HepG2 (cell line): ENCODE data around the gene SCYL1. TPM values are rescaled to one million over a fixed set of nuclear protein-coding genes. Genes with fewer than 3 reads are reported as not detected.

Source experiments
- BRD4 ChIP-seq: sonication (generic); formaldehyde crosslinking; IDR thresholded peaks from 2 replicates; pipeline ENCODE4 v1.4.0; 2020; ENCODE audit warnings: missing genetic modification reagents
- DNMT1 ChIP-seq: sonication (generic); formaldehyde crosslinking; IDR thresholded peaks from 2 replicates; pipeline ENCODE4 v1.5.1; 2020; ENCODE audit warnings: mild to moderate bottlenecking, missing genetic modification reagents
- ESRRA ChIP-seq: sonication (generic); formaldehyde crosslinking; IDR thresholded peaks from 2 replicates; pipeline ENCODE4 v1.5.1; 2020; ENCODE audit warnings: mild to moderate bottlenecking, low read depth, missing genetic modification reagents
- FOXA1 ChIP-seq, 2 experiments: fragments of 450-650 bp in 1 of 2; sonication (generic) in 1 of 2; formaldehyde crosslinking in 1 of 2; IDR thresholded peaks; 2 replicates each; pipeline versions ENCODE4 v1.4.0 to v1.6.1; 2016 to 2020; ENCODE audit warnings: missing genetic modification reagents in 1 of 2
- GATAD1 ChIP-seq: IDR thresholded peaks from 2 replicates; pipeline ENCODE4 v1.6.1; 2016; ENCODE audit warnings: missing genetic modification reagents, missing compliant biosample characterization
- HIVEP1 ChIP-seq: sonication (generic); formaldehyde crosslinking; IDR thresholded peaks from 2 replicates; pipeline ENCODE4 v1.4.0; 2020; ENCODE audit warnings: mild to moderate bottlenecking, missing genetic modification reagents
- KDM1A ChIP-seq: IDR thresholded peaks from 2 replicates; pipeline ENCODE4 v1.6.1; 2016; ENCODE audit warnings: missing compliant biosample characterization
- MEF2D ChIP-seq: sonication (generic); formaldehyde crosslinking; IDR thresholded peaks from 2 replicates; pipeline ENCODE4 v1.5.1; 2020; ENCODE audit warnings: mild to moderate bottlenecking, missing genetic modification reagents
- NFKB2 ChIP-seq: sonication (generic); formaldehyde crosslinking; IDR thresholded peaks from 2 replicates; pipeline ENCODE4 v1.4.0; 2020; ENCODE audit warnings: missing genetic modification reagents, borderline replicate concordance
- REPIN1 ChIP-seq: sonication (generic); formaldehyde crosslinking; IDR thresholded peaks from 2 replicates; pipeline ENCODE4 v1.8.0; 2022; ENCODE audit warnings: missing genetic modification reagents, low read depth, mild to moderate bottlenecking, borderline replicate concordance
- SOX6 ChIP-seq, 2 experiments: fragments of 450-650 bp in 1 of 2; sonication (generic) in 1 of 2; formaldehyde crosslinking in 1 of 2; IDR thresholded peaks; 2 replicates each; pipeline versions ENCODE4 v1.4.0 to v1.6.1; 2017 to 2020; ENCODE audit warnings: antibody characterized with exemption in 1 of 2, mild to moderate bottlenecking in 1 of 2, missing genetic modification reagents in 1 of 2
- SPEN ChIP-seq: sonication (generic); formaldehyde crosslinking; IDR thresholded peaks from 2 replicates; pipeline ENCODE4 v1.5.1; 2020; ENCODE audit warnings: low read depth, mild to moderate bottlenecking, missing genetic modification reagents
- TBP ChIP-seq: sonication (generic); formaldehyde crosslinking; IDR thresholded peaks from 2 replicates; pipeline ENCODE4 v1.5.0; 2020; ENCODE audit warnings: missing genetic modification reagents
- TBX2 ChIP-seq: sonication (generic); formaldehyde crosslinking; IDR thresholded peaks from 2 replicates; pipeline ENCODE4 v1.5.0; 2020; ENCODE audit warnings: missing genetic modification reagents, mild to moderate bottlenecking, borderline replicate concordance
- THRA ChIP-seq: sonication (generic); formaldehyde crosslinking; IDR thresholded peaks from 2 replicates; pipeline ENCODE4 v1.4.0; 2020; ENCODE audit warnings: missing genetic modification reagents, borderline replicate concordance
- ZBTB3 ChIP-seq: sonication (generic); formaldehyde crosslinking; IDR thresholded peaks from 2 replicates; pipeline ENCODE4 v1.4.0; 2020; ENCODE audit warnings: low read depth, mild to moderate bottlenecking, moderate library complexity, missing genetic modification reagents, borderline replicate concordance
- ZFP90 ChIP-seq: sonication (generic); formaldehyde crosslinking; IDR thresholded peaks from 2 replicates; pipeline ENCODE4 v1.8.0; 2022; ENCODE audit warnings: missing genetic modification reagents, mild to moderate bottlenecking, inconsistent platforms, borderline replicate concordance
- ZNF264 ChIP-seq: sonication (generic); formaldehyde crosslinking; IDR thresholded peaks from 2 replicates; pipeline ENCODE4 v1.4.0; 2020; ENCODE audit warnings: missing genetic modification reagents
- ZNF296 ChIP-seq: sonication (generic); formaldehyde crosslinking; conservative IDR thresholded peaks from 2 replicates; pipeline ENCODE4 v1.5.0; 2020; ENCODE audit warnings: mild to moderate bottlenecking, missing genetic modification reagents
- ZNF34 ChIP-seq: sonication (generic); formaldehyde crosslinking; IDR thresholded peaks from 2 replicates; pipeline ENCODE4 v1.4.0; 2020; ENCODE audit warnings: mild to moderate bottlenecking, missing genetic modification reagents, borderline replicate concordance
- polyA plus RNA-seq, 8 experiments: library from polyadenylated mRNA; depleted of rRNA in 3 of 8; stranded (reverse) in 7 of 8; unstranded in 1 of 8; fragments of >200 nt; fragmentation: Illumina TruSeq in 4 of 8; extraction: Trizol in 4 of 8; gene quantifications; 2 replicates each; pipeline versions ENCODE4 v1.2.1 to v1.2.3, GENCODE V29; 2011 to 2016; ENCODE audit warnings: low read depth in 4 of 8, missing spikeins in 1 of 8, mixed read lengths in 1 of 8; ENCODE audit not compliant: insufficient read depth in 1 of 8
- total RNA-seq, 5 experiments: library from RNA; depleted of rRNA; stranded (reverse); fragments of >200 nt; fragmentation: Illumina TruSeq; extraction: Trizol; gene quantifications; 2 replicates each; pipeline ENCODE4 v1.2.3, GENCODE V29; 2016; ENCODE audit warnings: low read depth in 1 of 5
- TF ChIP-seq, protein P1 (sequence below): IDR thresholded peaks from 2 replicates; pipeline ENCODE4 v1.6.1; 2016
- TF ChIP-seq, protein P2 (sequence below): IDR thresholded peaks from 2 replicates; pipeline ENCODE4 v1.6.1; 2012; ENCODE audit warnings: inconsistent platforms
- TF ChIP-seq, protein P3 (sequence below): sonication (generic); formaldehyde crosslinking; IDR thresholded peaks from 2 replicates; pipeline ENCODE4 v1.5.1; 2020; ENCODE audit warnings: missing genetic modification reagents, mild to moderate bottlenecking, borderline replicate concordance
- TF ChIP-seq, protein P4 (sequence below): sonication (generic); formaldehyde crosslinking; IDR thresholded peaks from 2 replicates; pipeline ENCODE4 v1.8.0; 2022; ENCODE audit warnings: mild to moderate bottlenecking, missing genetic modification reagents, moderate library complexity

The SCYL1 gene
- total and polyA plus RNA-seq, 2 of the 13 experiments (the other 11 are each of a cell fraction or from before 2014, with no cell fraction given), result 65.9 to 103 TPM

GRCh38 chr11:65529475-65530156, 4.7 kb downstream of the SCYL1 start (continued):
- TF ChIP-seq ZNF264 (0 out of 2 replicates have a peak, but pooled peaks have one; percentile 29), SPEN (CRISPR knock-in tag) (peak; percentile 56; the same call in 1 of the 2 replicates), BRD4 (CRISPR knock-in tag) (no peak), SOX6 (IDR thresholded peaks at IDR 0.05) (no peak), SOX6 (CRISPR knock-in tag; IDR thresholded peaks at IDR 0.05) (peak; percentile 86), HIVEP1 (CRISPR knock-in tag) (peak; percentile 63; the same call in 1 of the 2 replicates), GATAD1 (CRISPR knock-in tag) (peak; percentile 18; the same call in 1 of the 2 replicates), TBX2 (CRISPR knock-in tag) (peak; percentile 25; the same call in 1 of the 2 replicates), ZFP90 (0 out of 2 replicates have a peak, but pooled peaks have one; percentile 59), ZBTB3 (CRISPR knock-in tag) (peak; percentile 34; the same call in 1 of the 2 replicates), FOXA1 (IDR thresholded peaks at IDR 0.05) (no peak), FOXA1 (CRISPR knock-in tag; IDR thresholded peaks at IDR 0.05) (no peak), REPIN1 (0 out of 2 replicates have a peak, but pooled peaks have one; percentile 74), NFKB2 (CRISPR knock-in tag) (peak; percentile 52; the same call in 1 of the 2 replicates), MEF2D (CRISPR knock-in tag) (peak; percentile 64; the same call in 1 of the 2 replicates), KDM1A (CRISPR knock-in tag) (peak; percentile 85; the same call in 1 of the 2 replicates), DNMT1 (CRISPR knock-in tag) (no peak), THRA (peak; percentile 92; the same call in 1 of the 2 replicates), ZNF296 (CRISPR knock-in tag) (0 out of 2 replicates have a peak, but pooled peaks have one; percentile 33), ESRRA (CRISPR knock-in tag) (peak; percentile 100), TBP (CRISPR knock-in tag) (no peak), ZNF34 (CRISPR knock-in tag) (0 out of 2 replicates have a peak, but pooled peaks have one; percentile 54)
- TF ChIP-seq, protein P1, sequence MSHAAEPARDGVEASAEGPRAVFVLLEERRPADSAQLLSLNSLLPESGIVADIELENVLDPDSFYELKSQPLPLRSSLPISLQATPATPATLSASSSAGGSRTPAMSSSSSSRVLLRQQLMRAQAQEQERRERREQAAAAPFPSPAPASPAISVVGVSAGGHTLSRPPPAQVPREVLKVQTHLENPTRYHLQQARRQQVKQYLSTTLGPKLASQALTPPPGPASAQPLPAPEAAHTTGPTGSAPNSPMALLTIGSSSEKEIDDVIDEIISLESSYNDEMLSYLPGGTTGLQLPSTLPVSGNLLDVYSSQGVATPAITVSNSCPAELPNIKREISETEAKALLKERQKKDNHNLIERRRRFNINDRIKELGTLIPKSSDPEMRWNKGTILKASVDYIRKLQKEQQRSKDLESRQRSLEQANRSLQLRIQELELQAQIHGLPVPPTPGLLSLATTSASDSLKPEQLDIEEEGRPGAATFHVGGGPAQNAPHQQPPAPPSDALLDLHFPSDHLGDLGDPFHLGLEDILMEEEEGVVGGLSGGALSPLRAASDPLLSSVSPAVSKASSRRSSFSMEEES, result peak; percentile 54; the same call in 1 of the 2 replicates
- TF ChIP-seq, protein P2, sequence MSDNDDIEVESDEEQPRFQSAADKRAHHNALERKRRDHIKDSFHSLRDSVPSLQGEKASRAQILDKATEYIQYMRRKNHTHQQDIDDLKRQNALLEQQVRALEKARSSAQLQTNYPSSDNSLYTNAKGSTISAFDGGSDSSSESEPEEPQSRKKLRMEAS, result peak; percentile 44
- TF ChIP-seq, protein P3, sequence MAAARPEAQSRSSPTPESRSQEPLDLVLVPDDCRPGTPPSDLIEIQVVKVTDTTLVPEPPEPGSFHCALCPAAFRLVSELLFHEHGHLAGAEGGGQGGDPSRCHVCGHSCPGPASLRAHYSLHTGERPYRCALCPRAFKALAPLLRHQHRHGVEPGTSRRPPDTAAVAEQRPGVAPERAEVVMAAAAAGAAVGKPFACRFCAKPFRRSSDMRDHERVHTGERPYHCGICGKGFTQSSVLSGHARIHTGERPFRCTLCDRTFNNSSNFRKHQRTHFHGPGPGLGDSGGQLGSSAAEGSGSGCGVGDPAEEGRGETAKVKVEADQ (CRISPR knock-in tag), result peak; percentile 59; the same call in 1 of the 2 replicates
- TF ChIP-seq, protein P4, sequence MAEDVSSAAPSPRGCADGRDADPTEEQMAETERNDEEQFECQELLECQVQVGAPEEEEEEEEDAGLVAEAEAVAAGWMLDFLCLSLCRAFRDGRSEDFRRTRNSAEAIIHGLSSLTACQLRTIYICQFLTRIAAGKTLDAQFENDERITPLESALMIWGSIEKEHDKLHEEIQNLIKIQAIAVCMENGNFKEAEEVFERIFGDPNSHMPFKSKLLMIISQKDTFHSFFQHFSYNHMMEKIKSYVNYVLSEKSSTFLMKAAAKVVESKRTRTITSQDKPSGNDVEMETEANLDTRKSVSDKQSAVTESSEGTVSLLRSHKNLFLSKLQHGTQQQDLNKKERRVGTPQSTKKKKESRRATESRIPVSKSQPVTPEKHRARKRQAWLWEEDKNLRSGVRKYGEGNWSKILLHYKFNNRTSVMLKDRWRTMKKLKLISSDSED (CRISPR knock-in tag), result no peak
